ENCODE data around the gene MVD.
A peak's percentile ranks its signal among the peaks of the same experiment; 100 is the strongest.

Gene MVD

DNA sequence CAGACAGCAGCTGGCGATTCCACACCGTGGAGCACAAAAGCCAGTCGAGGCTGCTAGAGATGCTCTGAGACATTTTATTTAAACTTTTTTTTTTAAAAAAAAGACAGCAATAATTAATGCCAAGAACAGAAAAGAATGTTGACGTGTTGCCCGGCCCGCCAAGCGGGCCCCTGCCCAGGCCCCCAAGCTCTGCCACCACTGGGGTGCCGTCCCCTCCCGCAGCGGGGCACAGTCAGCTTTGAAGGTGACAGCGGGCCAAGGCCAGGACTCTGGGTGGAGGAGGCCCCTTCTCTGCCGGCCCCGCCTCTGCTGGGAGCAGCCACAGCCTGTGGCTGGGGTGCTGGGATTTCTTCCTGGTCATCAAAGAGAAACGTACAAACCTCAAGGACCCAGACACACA, 33.5 kb upstream of the MVD start:
- no peak for DNase-seq

GRCh38 chr16:88695753-88696152, 32.9 kb upstream of the MVD start:
- DNase-seq, result no peak

DNA sequence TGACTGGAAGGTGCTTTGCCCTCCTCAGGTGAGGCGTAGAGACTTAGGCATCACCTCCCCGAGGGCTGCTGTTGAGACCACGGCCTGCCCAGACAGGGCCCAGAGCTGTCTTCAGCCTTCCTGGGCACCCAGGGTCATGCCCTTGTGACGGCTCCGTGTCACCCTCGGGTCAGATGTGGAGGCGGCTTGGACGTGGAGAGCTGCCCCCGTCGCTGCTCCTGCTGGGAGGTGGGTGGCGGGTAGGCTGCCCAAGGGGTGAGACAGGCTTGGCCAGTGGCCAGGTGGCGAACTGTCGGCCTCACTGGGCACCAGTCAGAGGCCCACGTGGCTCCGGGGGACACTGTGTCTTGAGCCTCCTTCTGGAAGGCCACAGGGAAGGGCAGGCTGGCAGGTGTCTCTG, 32.3 kb upstream of the MVD start:
- no peak for DNase-seq

DNA sequence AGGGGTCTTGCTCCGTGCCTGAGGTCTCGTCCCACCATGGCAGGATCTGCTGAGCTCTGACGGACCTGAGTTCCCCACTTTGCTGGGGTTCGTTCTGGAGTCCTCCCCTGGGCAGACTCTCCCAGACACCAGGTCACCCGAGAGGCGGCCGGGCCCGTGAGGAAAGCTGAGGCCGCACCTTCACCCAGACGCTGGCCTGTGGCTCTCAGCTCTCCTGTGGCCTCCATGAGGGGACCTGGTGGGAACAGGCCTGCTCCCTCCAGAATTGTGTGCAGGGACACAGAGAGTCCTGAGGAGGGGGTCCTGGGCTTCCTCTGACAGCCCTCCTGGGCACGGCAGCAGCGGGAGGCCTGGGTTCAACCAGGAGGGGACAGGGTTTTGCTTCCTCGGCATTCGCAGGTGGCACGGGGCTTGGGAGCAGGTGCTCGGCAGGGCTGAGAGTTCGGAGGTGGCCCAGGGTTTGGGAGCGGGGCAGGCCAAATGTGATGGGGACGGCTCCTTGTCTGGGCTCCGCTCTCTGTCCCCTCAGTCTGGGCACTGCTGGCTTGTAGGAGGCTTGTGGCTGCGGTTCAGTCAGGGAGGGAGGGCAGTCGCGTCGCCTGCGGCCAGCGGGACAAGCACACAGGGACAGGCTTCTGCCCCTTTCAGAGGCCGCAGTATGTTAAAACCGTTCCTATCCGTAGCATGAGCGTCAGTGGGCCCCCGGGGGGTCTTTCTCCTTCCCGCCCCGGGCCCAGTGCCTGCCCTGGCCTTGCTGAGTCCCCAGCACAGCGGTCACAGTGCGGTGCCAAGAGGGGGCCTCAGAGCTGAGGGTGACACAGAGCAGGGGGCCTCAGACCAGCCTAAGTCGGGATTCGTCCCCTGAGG, 31.6 kb upstream of the MVD start:
- no peak for DNase-seq

DNA sequence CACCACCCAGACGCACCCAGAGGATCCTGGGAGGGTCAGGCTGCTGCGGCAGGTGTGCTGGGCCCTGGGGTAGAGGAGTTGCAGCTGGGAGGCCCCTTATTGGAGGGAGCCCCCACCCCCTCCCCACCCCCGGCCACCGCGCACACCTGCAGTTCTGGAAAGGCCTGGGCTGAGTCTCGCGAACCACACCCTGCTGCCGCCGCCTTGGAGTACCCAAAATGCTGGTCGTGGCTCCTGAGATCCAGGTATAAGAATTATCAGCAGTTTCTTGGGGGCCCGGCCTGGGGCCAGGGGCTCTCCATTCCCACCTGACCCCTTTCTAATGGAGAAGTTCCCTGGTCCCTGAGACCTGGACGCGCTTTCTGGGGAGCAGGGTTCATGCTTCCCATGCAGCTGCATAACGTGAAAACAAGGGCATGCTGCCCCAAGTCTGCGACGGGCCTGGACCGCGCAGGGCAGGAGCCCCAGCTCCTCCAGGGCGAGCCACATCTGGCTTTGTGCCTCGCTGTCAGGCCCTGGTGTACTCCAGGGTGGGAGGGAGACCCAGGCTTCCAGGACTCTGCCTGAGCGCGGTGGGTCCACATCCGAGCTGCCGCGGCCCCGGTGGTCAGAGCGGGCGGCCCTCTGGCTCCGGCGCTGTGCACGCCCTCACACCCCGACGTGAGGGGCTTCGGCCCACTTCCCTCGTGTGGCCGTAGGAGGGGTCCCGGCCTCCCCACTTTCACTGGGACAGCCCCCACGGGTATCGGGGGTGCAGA, 30.7 kb upstream of the MVD start:
- DNase-seq, result no peak

GRCh38 chr16:88692861-88693260, 30.0 kb upstream of the MVD start:
- no peak for DNase-seq

GRCh38 chr16:88691924-88692560, 29.2 kb upstream of the MVD start:
- no peak for DNase-seq

GRCh38 chr16:88691129-88691813, 28.4 kb upstream of the MVD start:
- no peak for DNase-seq

GRCh38 chr16:88690341-88691128, 27.6 kb upstream of the MVD start:
- no peak for DNase-seq

- DNase-seq, result no peak
These were observed 25.3 kb upstream of the MVD start for GRCh38 chr16:88688013-88688778.

- no peak for DNase-seq
These were observed 24.8 kb upstream of the MVD start for GRCh38 chr16:88687676-88688012.

- no peak for DNase-seq
These were observed 24.3 kb upstream of the MVD start for GRCh38 chr16:88687254-88687576.

GRCh38 chr16:88686439-88687253, 23.8 kb upstream of the MVD start, which contains the start of gene SNAI3:
Gene SNAI3 (minus strand): TSS chr16:88686507. CDS start chr16:88686406, 101 bp downstream.
- no peak for DNase-seq

- DNase-seq, result no peak
These were observed 23.2 kb upstream of the MVD start for GRCh38 chr16:88686062-88686438.

- DNase-seq, result no peak
These were observed 22.5 kb upstream of the MVD start for GRCh38 chr16:88685156-88686061.

DNA sequence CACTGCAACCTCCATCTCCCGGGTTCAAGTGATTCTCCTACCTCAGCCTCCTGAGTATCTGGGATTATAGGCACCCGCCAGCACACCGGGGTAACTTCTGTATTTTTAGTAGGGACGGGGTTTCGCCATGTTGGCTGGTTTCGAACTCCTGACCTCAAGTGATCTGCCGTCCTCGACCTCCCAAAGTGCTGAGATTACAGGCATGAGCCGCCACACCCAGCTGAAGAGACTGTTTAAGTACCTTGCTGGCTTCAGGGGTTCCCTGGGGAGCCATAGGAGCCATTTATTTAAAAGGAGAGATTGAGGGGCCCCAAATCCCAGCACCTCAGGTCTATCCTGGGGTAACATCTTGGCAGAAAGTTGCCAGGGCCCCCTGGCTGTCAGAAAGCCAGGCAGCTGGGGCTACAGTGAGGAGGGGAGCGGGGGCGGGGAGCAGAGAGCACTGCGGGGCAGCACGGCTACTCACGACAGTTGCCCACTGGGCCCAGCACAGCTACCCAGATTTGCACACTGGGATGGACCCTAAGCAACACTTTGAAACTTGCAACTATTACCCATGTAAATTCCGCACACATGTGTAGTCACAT, 21.8 kb upstream of the MVD start:
- DNase-seq, result no peak

GRCh38 chr16:88681709-88682451, 19.0 kb upstream of the MVD start:
- DNase-seq, result peak; percentile 86

- no peak for DNase-seq
These were observed 18.3 kb upstream of the MVD start for GRCh38 chr16:88681084-88681680.
